Activated CD4-positive, alpha-beta T cell treated with anti-CD3 and anti-CD28 coated beads for 36 hours (primary cell): ENCODE results near the gene ADD3. TPM values are rescaled to one million over a fixed set of nuclear protein-coding genes. Genes with fewer than 3 reads are reported as not detected.

Experiments used
- ATAC-seq: fragments of 200-7000 bp; cut with Tn5 transposase; one replicate; pipeline ENCODE4 v1.10.0; 2021; ENCODE audit warnings: mild to moderate bottlenecking, moderate library complexity
- CTCF ChIA-PET: fragments of 350-600 bp; sonication (Branson Sonifier 250); formaldehyde crosslinking; loops from one replicate; lab custom pipeline; 2021; ENCODE audit warnings: antibody characterized with exemption; lab: Charles Lee
- POLR2A ChIA-PET: fragments of 350-600 bp; sonication (Branson Sonifier 250); formaldehyde crosslinking; loops from one replicate; lab custom pipeline; 2021; ENCODE audit warnings: antibody characterized with exemption, inconsistent platforms; lab: Charles Lee
- DNase-seq: peaks from one replicate; pipeline ENCODE4 v3.0.0-alpha.2; 2020
- H3K27ac Mint-ChIP-seq: one replicate; pipeline ENCODE4 v1.8.0; 2021; ENCODE audit warnings: mixed read lengths
- H3K27me3 Mint-ChIP-seq: one replicate; pipeline ENCODE4 v1.8.0; 2021; ENCODE audit warnings: mixed read lengths
- H3K36me3 Mint-ChIP-seq: one replicate; pipeline ENCODE4 v1.8.0; 2021; ENCODE audit warnings: low read depth, mixed read lengths
- H3K4me1 Mint-ChIP-seq: one replicate; pipeline ENCODE4 v1.8.0; 2021; ENCODE audit warnings: mixed read lengths
- H3K4me3 Mint-ChIP-seq: one replicate; pipeline ENCODE4 v1.8.0; 2021; ENCODE audit warnings: mild to moderate bottlenecking, moderate library complexity, mixed read lengths
- H3K9me3 Mint-ChIP-seq: one replicate; pipeline ENCODE4 v1.8.0; 2021; ENCODE audit warnings: low read depth, mixed read lengths
- intact Hi-C, 2 experiments: fragments of 100-400 bp; cut with DNase I in 1 of 2; cut with micrococcal nuclease in 1 of 2; formaldehyde crosslinking; loops; one replicate each; pipeline versions ENCODE4 v1.14.2 to v1.15.1; 2022 to 2024; cut with DNase I, micrococcal nuclease
- total RNA-seq, 2 experiments: library from RNA; stranded (reverse); gene quantifications; one replicate each; pipeline ENCODE4 v1.2.3, GENCODE V29; 2021

ADD3 gene
- total RNA-seq, result 100 to 1,000 TPM in 1 of 2 experiments, 10 to 100 TPM in 1; 72.5 to 101 TPM

- peaks cover 2% of the 10 kb centered on the region for H3K36me3 Mint-ChIP-seq
- no peak within 1 kb of the TSS for H3K4me3 Mint-ChIP-seq
- ATAC-seq, result peak; percentile 65
- H3K9me3 Mint-ChIP-seq, result no peaks in the 10 kb centered on the region
- peaks cover 49% of the 10 kb centered on the region for H3K4me1 Mint-ChIP-seq
- CTCF ChIA-PET, result interaction anchor here (0.7 to 1.5 kb wide), 9 partner anchors 8 to 124 kb away, joined by 3 to 10 read pairs (median 3); no protein-coding TSS in a partner anchor
- peak; percentile 94 for DNase-seq
- intact Hi-C loops, result loop anchor here (1.0 to 5.0 kb wide), 13 partner anchors 30 to 911 kb away; partner anchors contain the start of genes XPNPEP1 (in 2 of the 2), BBIP1 (in 1 of the 2), DUSP5 (in 1 of the 2) and SHOC2 (in 1 of the 2)
- no peaks in the 10 kb centered on the region for H3K27me3 Mint-ChIP-seq
- peak within 1 kb of the TSS; percentile 94 for H3K27ac Mint-ChIP-seq
- POLR2A ChIA-PET, result interaction anchor here (0.9 kb wide), 1 partner anchor 407 kb away, joined by 4 read pairs; no protein-coding TSS in a partner anchor
Observed at GRCh38 chr10:110007701-110008517, at the start of gene ADD3. TSS of gene ADD3 (plus strand) at chr10:110007984. CDS start at chr10:110100654, 92,670 bp downstream.

- Mint-ChIP-seq H3K27ac (no peak overlapping the region), H3K4me1 (peaks cover 2% of the 10 kb centered on the region), H3K9me3 (no peaks in the 10 kb centered on the region), H3K4me3 (no peak overlapping the region), H3K36me3 (no peaks in the 10 kb centered on the region), H3K27me3 (no peaks in the 10 kb centered on the region)
- ATAC-seq, result no peak
- POLR2A ChIA-PET, result no interaction called here
- CTCF ChIA-PET, result interaction anchor here (0.9 to 2.2 kb wide), 7 partner anchors 12 to 164 kb away, joined by 3 to 15 read pairs (median 3); no protein-coding TSS in a partner anchor
- intact Hi-C loops, result no loop called here
- DNase-seq, result no peak
Observed at GRCh38 chr10:109958059-109958458, 49.7 kb upstream of the ADD3 start.

- intact Hi-C loops, result no loop called here
- CTCF ChIA-PET, result interaction anchor here (1.6 to 2.2 kb wide), 2 partner anchors 11 to 33 kb away, joined by 3 to 5 read pairs; no protein-coding TSS in a partner anchor
- ATAC-seq (no peak), DNase-seq (no peak)
- peaks cover 2% of the 10 kb centered on the region for H3K4me1 Mint-ChIP-seq
- H3K4me3 Mint-ChIP-seq, result no peak overlapping the region
- H3K9me3 Mint-ChIP-seq, result no peaks in the 10 kb centered on the region
- H3K27me3 Mint-ChIP-seq, result no peaks in the 10 kb centered on the region
- no peak overlapping the region for H3K27ac Mint-ChIP-seq
- no peaks in the 10 kb centered on the region for H3K36me3 Mint-ChIP-seq
- POLR2A ChIA-PET, result no interaction called here
Observed at GRCh38 chr10:109959259-109960145, 48.3 kb upstream of the ADD3 start.

- H3K36me3 Mint-ChIP-seq, result no peaks in the 10 kb centered on the region
- no peaks in the 10 kb centered on the region for H3K27me3 Mint-ChIP-seq
- H3K4me1 Mint-ChIP-seq, result peaks cover 2% of the 10 kb centered on the region
- H3K27ac Mint-ChIP-seq, result no peak overlapping the region
- DNase-seq (no peak), ATAC-seq (no peak)
- no peaks in the 10 kb centered on the region for H3K9me3 Mint-ChIP-seq
- no peak overlapping the region for H3K4me3 Mint-ChIP-seq
- intact Hi-C loops, result no loop called here
- CTCF ChIA-PET, result interaction anchor here (0.9 to 1.2 kb wide), 2 partner anchors 12 to 245 kb away, joined by 3 read pairs; no protein-coding TSS in a partner anchor
- POLR2A ChIA-PET, result no interaction called here
Observed at GRCh38 chr10:109960682-109961081, 47.1 kb upstream of the ADD3 start.

GRCh38 chr10:109961174-109962001 is 46.4 kb upstream of the ADD3 start:
- H3K4me1 Mint-ChIP-seq, result peaks cover 2% of the 10 kb centered on the region
- no peaks in the 10 kb centered on the region for H3K9me3 Mint-ChIP-seq
- no peak overlapping the region for H3K4me3 Mint-ChIP-seq
- ChIA-PET CTCF (interaction anchor here (0.6 to 1.2 kb wide), 4 partner anchors 12 to 1318 kb away, joined by 3 read pairs; no protein-coding TSS in a partner anchor), POLR2A (no interaction called here)
- no peak for ATAC-seq
- no peaks in the 10 kb centered on the region for H3K27me3 Mint-ChIP-seq
- H3K36me3 Mint-ChIP-seq, result no peaks in the 10 kb centered on the region
- H3K27ac Mint-ChIP-seq, result no peak overlapping the region
- intact Hi-C loops, result no loop called here
- DNase-seq, result no peak

- ChIA-PET CTCF (no interaction called here), POLR2A (no interaction called here)
- Mint-ChIP-seq H3K27ac (no peak overlapping the region), H3K9me3 (no peaks in the 10 kb centered on the region), H3K27me3 (no peaks in the 10 kb centered on the region), H3K4me1 (no peaks in the 10 kb centered on the region), H3K36me3 (no peaks in the 10 kb centered on the region), H3K4me3 (no peak overlapping the region)
- intact Hi-C loops, result no loop called here
- ATAC-seq (peak; percentile 39), DNase-seq (no peak)
Observed at GRCh38 chr10:109962247-109962646, 45.5 kb upstream of the ADD3 start.

- intact Hi-C loops, result no loop called here
- no peak for ATAC-seq
- Mint-ChIP-seq H3K9me3 (no peaks in the 10 kb centered on the region), H3K4me3 (no peak overlapping the region), H3K27me3 (no peaks in the 10 kb centered on the region), H3K27ac (no peak overlapping the region), H3K36me3 (no peaks in the 10 kb centered on the region), H3K4me1 (no peaks in the 10 kb centered on the region)
- CTCF ChIA-PET, result no interaction called here
- POLR2A ChIA-PET, result no interaction called here
- DNase-seq, result no peak
Observed at GRCh38 chr10:109963439-109963838, 44.3 kb upstream of the ADD3 start.

- intact Hi-C loops, result no loop called here
- Mint-ChIP-seq H3K36me3 (no peaks in the 10 kb centered on the region), H3K9me3 (no peaks in the 10 kb centered on the region), H3K27ac (no peak overlapping the region), H3K4me1 (no peaks in the 10 kb centered on the region), H3K4me3 (no peak overlapping the region), H3K27me3 (no peaks in the 10 kb centered on the region)
- ChIA-PET POLR2A (interaction anchor here (0.6 to 0.7 kb wide), 2 partner anchors 10 to 45 kb away, joined by 3 to 6 read pairs; no protein-coding TSS in a partner anchor), CTCF (interaction anchor here (0.6 to 1.7 kb wide), 2 partner anchors 30 to 80 kb away, joined by 3 to 5 read pairs; no protein-coding TSS in a partner anchor)
- no peak for DNase-seq
- no peak for ATAC-seq
Observed at GRCh38 chr10:109964318-109964717, 43.5 kb upstream of the ADD3 start.

- Mint-ChIP-seq H3K27ac (no peak overlapping the region), H3K9me3 (no peaks in the 10 kb centered on the region), H3K4me3 (no peak overlapping the region), H3K36me3 (no peaks in the 10 kb centered on the region), H3K4me1 (no peaks in the 10 kb centered on the region), H3K27me3 (no peaks in the 10 kb centered on the region)
- ChIA-PET POLR2A (no interaction called here), CTCF (interaction anchor here (1.2 to 1.7 kb wide), 6 partner anchors 9 to 33 kb away, joined by 3 to 9 read pairs (median 4); no protein-coding TSS in a partner anchor)
- no peak for DNase-seq
- intact Hi-C loops, result no loop called here
- no peak for ATAC-seq
Observed at GRCh38 chr10:109966961-109967738, 40.6 kb upstream of the ADD3 start.

GRCh38 chr10:109967739-109968088 is 40.1 kb upstream of the ADD3 start:
- H3K27ac Mint-ChIP-seq, result no peak overlapping the region
- ATAC-seq, result no peak
- no peaks in the 10 kb centered on the region for H3K4me1 Mint-ChIP-seq
- intact Hi-C loops, result no loop called here
- CTCF ChIA-PET, result interaction anchor here (0.9 to 2.0 kb wide), 9 partner anchors 8 to 47 kb away, joined by 3 to 13 read pairs (median 4); no protein-coding TSS in a partner anchor
- H3K27me3 Mint-ChIP-seq, result no peaks in the 10 kb centered on the region
- H3K36me3 Mint-ChIP-seq, result no peaks in the 10 kb centered on the region
- H3K4me3 Mint-ChIP-seq, result no peak overlapping the region
- DNase-seq, result no peak
- no peaks in the 10 kb centered on the region for H3K9me3 Mint-ChIP-seq
- POLR2A ChIA-PET, result no interaction called here
